ENCODE results near the gene WDR82. TPM values are rescaled to one million over a fixed set of nuclear protein-coding genes. Genes with fewer than 3 reads are reported as not detected.
A peak's percentile ranks its signal among the peaks of the same experiment; 100 is the strongest.

The WDR82 gene
- total and polyA plus RNA-seq, 2 of the 4 experiments (the other 2 are of a cell fraction) = 38.1 to 68.1 TPM

DNA sequence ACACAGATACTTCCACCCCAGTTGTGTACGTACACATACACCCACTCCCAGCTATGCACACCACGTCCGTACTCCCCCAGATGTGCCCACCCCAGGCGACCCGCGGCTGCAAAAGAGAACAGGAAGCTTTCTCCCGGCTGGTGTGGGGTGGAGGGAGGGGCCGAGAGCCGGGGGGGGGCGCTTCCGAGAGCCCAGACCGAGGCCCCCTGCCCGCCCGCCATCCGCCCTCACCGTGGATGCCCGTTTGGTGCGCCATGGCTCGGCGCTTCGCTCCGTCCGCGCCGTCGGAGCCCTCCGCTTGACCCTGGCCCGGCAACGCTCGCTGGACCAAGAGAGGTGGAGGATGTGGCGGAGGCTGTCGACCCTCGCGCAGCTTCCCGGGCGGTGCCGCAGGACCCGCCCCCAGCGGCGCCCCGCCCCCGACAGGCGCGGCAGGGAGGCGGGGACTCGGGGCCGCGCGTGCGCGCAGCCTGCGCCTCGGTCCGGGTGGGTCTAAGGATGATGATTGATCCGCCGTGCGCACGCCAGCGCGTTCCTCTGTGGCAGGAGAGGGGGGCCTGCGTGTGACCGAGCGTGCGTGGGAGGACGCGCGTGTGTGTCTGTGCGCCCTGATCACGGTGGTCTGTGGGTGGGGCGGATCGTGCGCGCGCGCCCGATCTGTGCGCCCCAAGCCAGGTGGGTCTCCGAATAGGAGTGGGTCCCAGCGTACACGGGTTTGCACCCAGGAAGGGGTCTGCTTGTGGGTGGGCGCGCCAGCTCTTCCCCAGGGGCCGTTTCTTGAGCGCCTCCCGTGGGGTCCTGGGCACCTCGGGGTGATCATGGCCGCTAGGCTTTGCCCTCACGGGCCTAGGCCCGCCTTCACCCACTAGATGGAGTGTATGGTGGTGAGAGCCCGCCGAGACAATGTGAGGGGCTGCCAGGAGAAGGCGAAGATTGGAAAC is 39.4 kb downstream of the WDR82 start, which contains the start of gene TWF2:
Gene TWF2 (minus strand): TSS at position 398 of the 941 bp plus-strand sequence. CDS start 142 bp downstream, at position 256.
- Histone ChIP-seq H3K79me1 (ENCODE audit: low read depth in 1 of 2, low read length in 2 of 2) (peaks cover 14 to 76% of the 10 kb centered on the region in 2 experiments), H3K4me2 (ENCODE audit: low read depth, low read length) (peak within 1 kb of the TSS; percentile 95), H3K18ac (ENCODE audit: low read depth, low read length) (peak within 1 kb of the TSS; percentile 75), H3K23ac (ENCODE audit: low read depth, low read length) (peak within 1 kb of the TSS; percentile 96), H3K9me3 (ENCODE audit: control insufficient read depth, insufficient read depth, low read length) (0 out of 2 replicates have a peak, but pooled peaks cover 1% of the 10 kb centered on the region), H4K8ac (ENCODE audit: low read depth in 2 of 2, low read length in 2 of 2) (peak within 1 kb of the TSS; percentile 95 to 96), H2AK9ac (replicated peaks; ENCODE audit: low read depth, low read length, poor library complexity) (peak within 1 kb of the TSS; percentile 100), H4K5ac (ENCODE audit: low read depth, low read length) (peak within 1 kb of the TSS; percentile 77), H3K27ac (ENCODE audit: insufficient read depth, low read length) (peak within 1 kb of the TSS; percentile 91), H2BK5ac (ENCODE audit: low read depth, low read length, poor library complexity, severe bottlenecking) (peak within 1 kb of the TSS; percentile 92), H3K36me3 (ENCODE audit: control insufficient read depth, insufficient read depth, low read length) (peaks cover 14% of the 10 kb centered on the region; the same call in 1 of the 2 replicates), H2AFZ (replicated peaks; ENCODE audit: low read length, poor library complexity) (peak within 1 kb of the TSS; percentile 97), H3K27me3 (ENCODE audit: control insufficient read depth, insufficient read depth, low read length) (no peaks in the 10 kb centered on the region), H3K9me1 (ENCODE audit: insufficient read depth, low read length) (peaks cover 30% of the 10 kb centered on the region), H2BK15ac (ENCODE audit: low read depth, low read length) (peak within 1 kb of the TSS; percentile 26; the same call in 1 of the 3 replicates), H2AK5ac (ENCODE audit: low read depth, low read length) (peak within 1 kb of the TSS; percentile 100), H3K14ac (replicated peaks; ENCODE audit: low read depth, low read length) (peak within 1 kb of the TSS; percentile 98), H3K4me3 (ENCODE audit: insufficient read depth, low read depth, low read length) (peak within 1 kb of the TSS; percentile 83), H4K91ac (ENCODE audit: insufficient read depth, low read depth, low read length) (peak within 1 kb of the TSS; percentile 91), H3K9ac (ENCODE audit: low read depth, low read length) (peak within 1 kb of the TSS; percentile 92), H3K56ac (ENCODE audit: extremely low read depth, insufficient read depth, low read length) (peak within 1 kb of the TSS; percentile 75), H2BK120ac (ENCODE audit: low read depth, low read length) (peak within 1 kb of the TSS; percentile 79), H3K4me1 (ENCODE audit: control insufficient read depth, insufficient read depth, low read length) (peaks cover 26% of the 10 kb centered on the region), H4K20me1 (ENCODE audit: insufficient read depth, low read length) (peaks cover 30% of the 10 kb centered on the region), H2BK20ac (ENCODE audit: low read depth, low read length) (0 out of 2 replicates have a peak within 1 kb of the TSS, but pooled peaks have one; percentile 40), H3K4ac (ENCODE audit: low read depth, low read length) (peak within 1 kb of the TSS; percentile 97)
- in situ Hi-C loops (cut with MboI; ENCODE audit: low sequenced_read_pairs) = no loop called here
- 0% methylated on average over 11 of the region's 92 CpGs; no CpG with 5 or more reads in 1 of the 2 experiments for WGBS, 2 experiments (ENCODE audit: extremely low coverage in 2 of 2, insufficient read length in 1 of 2)
- BruUV-seq (replicated peaks) = no TSS peak
- CTCF ChIA-PET = interaction anchor here (1.0 to 1.2 kb wide), 2 partner anchors 45 to 100 kb away, joined by 3 read pairs; no protein-coding TSS in a partner anchor
- dilution Hi-C loops (cut with HindIII; ENCODE audit: low sequenced_read_pairs, unreplicated experiment) = no loop called here
- TF ChIP-seq MAZ (IDR thresholded peaks at IDR 0.05; ENCODE audit: borderline replicate concordance, low read depth, low read length) (peak; percentile 64; the same call in 1 of the 2 replicates), RFX5 (IDR thresholded peaks at IDR 0.05; ENCODE audit: low read depth, low read length) (no peak), BHLHE40 (IDR thresholded peaks at IDR 0.05; ENCODE audit: low read depth, low read length) (peak; percentile 55), FOS (IDR thresholded peaks at IDR 0.05; ENCODE audit: low read depth, low read length) (no peak), POLR2A (IDR thresholded peaks at IDR 0.05; ENCODE audit: low read depth, low read length) (peak; percentile 71), CHD1 (IDR thresholded peaks at IDR 0.05; ENCODE audit: low read depth, low read length) (no peak), CEBPB (IDR thresholded peaks at IDR 0.05; ENCODE audit: low read depth, low read length) (no peak), CTCF (conservative IDR thresholded peaks at IDR 0.05; ENCODE audit: low read depth, low read length) (0 out of 2 replicates have a peak, but pooled peaks have one; percentile 25), MAFK (IDR thresholded peaks at IDR 0.05; ENCODE audit: low read depth, low read length) (no peak), USF2 (IDR thresholded peaks at IDR 0.05; ENCODE audit: low read depth, low read length) (no peak)
- intact Hi-C loops (cut with micrococcal nuclease) = loop anchor here (5.0 kb wide), 1 partner anchor 38 kb away; the partner anchor contains the start of gene WDR82
- DNase-seq (peak; percentile 78), ATAC-seq (ENCODE audit: low read depth) (peak; percentile 84)
- POLR2A ChIA-PET (ENCODE audit: unreplicated experiment) = interaction anchor here (0.6 kb wide), 1 partner anchor 38 kb away, joined by 9 read pairs; no protein-coding TSS in a partner anchor

Measured in IMR-90 (cell line).